Brain pericyte (primary cell): ENCODE measurements around the gene CACNA1C.
A peak's percentile ranks its signal among the peaks of the same experiment; 100 is the strongest.
"Not testable (repeated sequence)": the region's sequence is repeated elsewhere in the genome, so short reads cannot be mapped to it uniquely, and the experiment has no call there.

Experiments
- DNase-seq: peaks from one replicate; pipeline ENCODE4 v3.0.0-alpha.2; 2012; ENCODE audit warnings: low read depth, low spot score

The CACNA1C gene

GRCh38 chr12:2112401-2112800 is 59.6 kb downstream of the CACNA1C start:
- DNase-seq = no peak

- no peak for DNase-seq
Observed at GRCh38 chr12:2113119-2113912, 60.5 kb downstream of the CACNA1C start.

DNA sequence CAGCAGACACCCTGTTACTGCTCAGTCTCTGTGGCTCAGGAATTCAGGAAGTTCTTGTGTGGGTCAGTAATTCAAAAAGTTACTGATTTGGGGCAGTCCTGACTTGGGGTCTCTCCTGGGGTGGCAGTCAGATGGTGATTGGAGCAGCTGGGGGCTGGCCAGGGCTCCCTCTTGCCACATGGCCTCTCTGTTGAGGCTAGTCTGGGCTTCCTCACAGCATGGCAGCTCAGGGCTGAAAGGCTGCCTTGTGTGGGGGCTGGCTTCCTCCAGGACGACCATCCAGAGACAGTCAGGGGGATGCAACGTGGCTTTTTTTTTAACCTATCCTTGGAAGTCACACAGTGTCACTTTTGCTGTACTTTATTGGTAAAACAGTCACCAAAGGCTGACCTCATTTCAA is 61.3 kb downstream of the CACNA1C start:
- no peak for DNase-seq

DNA sequence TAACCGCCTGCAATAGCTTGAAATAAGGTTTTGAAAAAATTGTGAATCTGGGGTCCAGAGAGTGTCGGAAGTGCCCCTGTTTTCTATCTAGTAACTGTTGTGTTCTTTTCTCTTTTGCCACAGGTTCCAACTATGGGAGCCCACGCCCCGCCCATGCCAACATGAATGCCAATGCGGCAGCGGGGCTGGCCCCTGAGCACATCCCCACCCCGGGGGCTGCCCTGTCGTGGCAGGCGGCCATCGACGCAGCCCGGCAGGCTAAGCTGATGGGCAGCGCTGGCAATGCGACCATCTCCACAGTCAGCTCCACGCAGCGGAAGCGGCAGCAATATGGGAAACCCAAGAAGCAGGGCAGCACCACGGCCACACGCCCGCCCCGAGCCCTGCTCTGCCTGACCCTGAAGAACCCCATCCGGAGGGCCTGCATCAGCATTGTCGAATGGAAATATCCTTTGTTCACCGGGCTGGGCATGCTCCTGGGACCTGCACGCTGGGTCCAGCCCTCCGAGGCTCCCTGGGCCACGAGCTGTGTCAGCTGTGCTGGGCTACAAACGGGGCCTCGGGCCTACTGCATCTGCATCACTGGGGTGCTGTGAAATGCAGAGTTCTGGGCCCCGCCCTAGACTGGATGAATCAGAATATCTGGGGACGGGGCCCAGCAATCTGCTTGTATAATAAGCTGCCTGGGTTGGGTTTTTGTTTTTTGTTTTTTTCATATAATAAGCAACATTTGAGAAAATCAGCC is 62.5 kb downstream of the CACNA1C start:
- no peak for DNase-seq

DNA sequence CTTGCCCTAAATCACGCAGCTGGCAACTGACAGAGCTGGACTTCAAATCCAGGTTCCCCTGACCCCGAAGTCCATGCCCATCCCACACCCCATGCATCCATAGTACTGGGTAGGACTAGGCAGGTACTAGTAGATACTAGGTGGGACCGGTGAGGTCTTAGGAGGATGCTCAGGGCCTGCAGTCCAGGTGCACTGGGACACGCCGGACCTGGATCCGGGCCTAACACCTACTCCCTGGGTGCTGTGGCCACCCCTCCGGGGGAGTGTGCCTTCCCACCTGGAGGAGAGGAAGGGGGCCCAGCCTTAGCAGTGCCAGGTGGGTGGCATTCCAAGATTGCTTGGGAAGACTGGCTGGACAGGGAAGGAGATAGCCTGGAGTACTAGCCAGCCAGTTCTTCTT is 64.8 kb downstream of the CACNA1C start:
- DNase-seq = no peak

- DNase-seq = no peak
Observed at GRCh38 chr12:2118061-2118460, 65.3 kb downstream of the CACNA1C start.

DNA sequence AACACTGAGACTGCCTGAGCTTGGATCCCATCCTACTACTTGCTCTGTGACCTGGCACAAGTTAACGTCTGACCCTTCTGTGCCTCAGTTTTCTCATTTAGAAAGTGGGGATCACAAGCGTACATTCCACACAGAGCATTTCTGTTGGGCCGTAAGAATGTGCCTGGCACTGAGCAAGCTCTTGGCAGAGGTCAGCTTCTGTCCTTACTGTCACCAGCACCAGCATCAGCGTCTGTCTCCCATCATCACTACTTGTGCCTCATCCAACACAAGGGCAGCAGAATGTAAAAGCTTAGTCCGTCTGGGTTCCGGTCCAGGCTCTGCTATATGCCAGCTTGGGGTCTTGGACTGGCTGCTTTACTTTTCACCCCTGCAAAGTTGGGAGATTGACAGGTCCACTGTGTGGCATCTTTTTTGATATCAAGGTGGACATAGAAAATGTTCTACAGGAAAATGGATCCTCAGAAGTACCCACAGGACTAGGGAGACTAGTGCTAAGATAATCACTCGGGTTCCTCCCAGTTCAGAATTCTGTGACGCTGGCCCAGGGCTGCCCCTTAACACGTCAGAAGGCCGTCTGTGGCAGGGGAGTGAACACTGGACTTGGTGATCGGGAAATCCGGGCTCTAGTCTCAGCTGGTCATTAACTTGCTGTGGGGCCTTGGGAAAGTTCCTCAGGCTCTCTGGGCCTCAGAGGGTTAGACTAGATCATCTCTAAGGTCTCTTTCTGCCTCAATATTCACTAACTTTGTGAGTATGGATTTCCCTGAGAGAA is 65.9 kb downstream of the CACNA1C start:
- DNase-seq = no peak

- no peak for DNase-seq
Observed at GRCh38 chr12:2119266-2119665, 66.5 kb downstream of the CACNA1C start.

- DNase-seq = no peak
Observed at GRCh38 chr12:2120982-2121758, 68.4 kb downstream of the CACNA1C start.

DNA sequence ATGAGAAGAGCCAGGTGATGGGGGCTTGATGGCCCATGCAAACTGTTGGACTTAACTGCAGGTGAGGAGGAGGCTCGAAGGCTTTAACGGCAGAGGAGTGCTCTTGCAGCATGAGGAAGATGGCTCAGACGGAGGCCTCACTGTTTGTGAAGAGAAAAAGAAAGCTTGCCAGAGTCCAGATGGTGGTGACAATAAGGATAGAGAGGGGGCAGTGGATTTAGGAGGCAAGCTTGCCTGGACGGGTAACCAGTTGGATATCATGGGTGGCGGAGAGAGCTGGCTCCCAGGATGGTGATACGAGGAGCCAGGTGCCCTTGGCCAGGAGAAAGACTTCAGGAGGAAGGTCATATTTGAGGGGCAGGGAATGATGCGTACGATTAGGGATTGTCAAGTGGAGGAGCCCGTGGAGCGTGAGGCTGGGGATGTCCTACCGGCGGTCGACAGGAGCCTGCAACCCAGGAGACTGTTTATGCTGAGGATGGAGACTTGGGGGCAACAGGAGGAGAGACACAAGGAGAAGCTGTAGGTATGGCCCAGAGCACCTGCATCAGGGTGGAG is 71.8 kb downstream of the CACNA1C start:
- no peak for DNase-seq

DNA sequence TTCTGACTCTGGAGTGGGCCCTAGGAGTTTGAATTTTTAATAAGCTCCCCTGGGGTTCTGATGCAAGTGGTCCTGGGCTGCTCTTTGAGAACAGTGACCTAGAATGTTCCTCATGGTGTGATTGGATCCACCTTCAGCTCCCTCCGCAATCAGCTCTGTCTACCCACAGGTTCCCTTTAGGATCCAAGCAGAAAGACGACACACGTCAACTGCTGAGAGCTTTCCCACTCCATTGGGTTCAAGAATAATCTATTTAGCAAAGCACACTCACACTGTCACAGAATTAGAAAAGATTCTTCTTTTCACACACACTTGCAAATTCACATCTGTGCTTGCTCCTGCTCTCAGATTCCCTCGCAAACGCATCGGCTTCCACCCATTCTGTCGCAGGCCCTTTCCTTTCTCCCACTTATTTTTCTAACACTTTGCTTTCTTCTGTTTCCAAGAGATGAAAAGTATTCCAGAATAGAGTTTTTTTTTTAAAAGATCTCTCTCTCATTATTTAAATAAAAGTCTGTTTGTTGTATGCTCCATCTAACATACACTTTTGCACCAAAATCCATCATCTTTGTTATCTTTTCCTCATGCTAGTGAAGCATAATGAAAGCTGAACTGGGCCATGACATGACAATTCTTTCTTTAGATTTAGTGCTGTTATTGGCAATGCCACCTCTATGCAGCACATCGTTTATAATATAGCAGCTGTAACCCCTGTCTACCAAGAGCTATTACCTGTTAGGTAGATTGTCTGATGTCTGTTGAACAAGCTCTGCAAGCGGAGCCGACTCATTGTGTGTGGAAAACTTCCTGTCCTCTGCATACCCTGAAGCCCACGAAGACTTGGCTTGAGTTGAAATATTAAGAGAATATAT is 73.1 kb downstream of the CACNA1C start:
- no peak for DNase-seq

DNA sequence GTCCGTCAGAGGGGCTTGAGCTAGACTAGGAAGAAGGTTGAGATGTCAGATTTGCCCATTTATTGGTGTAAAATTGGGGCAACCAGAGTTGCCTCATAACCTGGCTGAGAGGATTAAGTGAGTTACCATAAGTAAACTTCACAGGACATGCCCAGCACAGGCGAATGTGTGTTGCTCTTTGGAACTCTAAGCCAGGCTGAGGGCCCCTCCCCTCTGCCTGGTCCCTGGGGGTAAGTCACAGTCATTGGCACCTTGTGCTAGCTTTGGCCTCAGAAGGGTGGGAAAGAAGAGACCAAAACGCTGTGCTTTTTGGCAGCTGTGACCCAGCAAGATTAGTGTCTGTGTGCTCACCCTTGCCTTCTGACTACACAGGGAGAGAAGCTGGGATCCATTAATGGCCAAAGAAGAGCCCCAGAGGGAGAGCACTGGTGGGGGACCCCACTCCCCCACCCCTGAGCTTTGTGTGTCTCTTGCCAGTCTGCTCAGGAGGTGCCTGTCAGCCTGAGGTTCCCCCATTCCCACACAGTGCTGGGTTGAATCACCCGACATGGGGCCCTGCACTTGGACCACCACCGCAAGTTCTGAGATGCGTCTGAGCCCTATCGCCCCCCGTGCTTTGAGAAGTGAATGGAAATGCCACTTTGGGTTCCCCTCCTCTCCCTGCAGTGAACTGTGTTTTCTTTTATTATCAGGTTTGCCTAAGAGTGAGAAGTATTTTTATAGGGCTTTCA is 74.1 kb downstream of the CACNA1C start:
- DNase-seq = no peak

DNA sequence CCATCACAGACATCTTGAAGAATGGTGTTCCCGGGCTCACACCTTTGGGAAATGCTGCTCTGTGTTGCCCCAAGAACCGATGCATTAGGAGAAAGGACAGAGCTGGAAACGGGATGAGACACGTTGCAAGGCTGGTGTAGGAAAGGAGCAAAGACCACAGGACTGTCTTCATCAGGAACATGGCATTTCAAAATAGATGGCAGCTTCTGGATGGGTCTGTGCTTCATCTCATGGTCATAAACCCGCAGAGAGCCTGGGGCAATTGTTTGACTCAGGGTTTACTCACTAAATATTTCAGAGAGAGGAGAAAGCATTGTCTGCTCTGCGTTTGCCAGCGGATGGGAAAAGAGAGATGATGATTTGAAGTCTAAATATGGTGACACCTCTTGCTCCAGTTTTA is 76.3 kb downstream of the CACNA1C start:
- DNase-seq = no peak

- DNase-seq = not testable (repeated sequence)
Observed at GRCh38 chr12:2135661-2136418, 83.1 kb downstream of the CACNA1C start.

DNA sequence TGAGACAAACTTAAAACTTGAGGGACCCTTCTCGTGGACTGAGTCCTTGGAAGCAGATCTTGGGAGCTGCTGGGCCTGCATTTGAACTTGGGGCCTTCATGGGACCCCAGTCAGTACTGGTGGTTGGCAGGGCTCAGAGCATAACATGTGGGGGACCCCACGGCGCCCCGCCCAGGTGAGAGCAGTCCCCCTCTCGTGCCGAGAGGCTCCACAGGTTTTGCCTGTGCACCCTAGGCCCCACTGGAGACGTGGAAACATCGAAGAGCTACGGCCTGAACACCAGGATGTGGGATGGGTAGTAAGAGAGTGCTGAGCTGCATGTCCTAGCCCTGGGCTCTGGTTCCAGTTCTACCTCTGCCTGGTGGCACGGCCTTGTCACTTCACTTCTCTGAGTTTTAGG is 84.1 kb downstream of the CACNA1C start:
- no peak for DNase-seq

DNA sequence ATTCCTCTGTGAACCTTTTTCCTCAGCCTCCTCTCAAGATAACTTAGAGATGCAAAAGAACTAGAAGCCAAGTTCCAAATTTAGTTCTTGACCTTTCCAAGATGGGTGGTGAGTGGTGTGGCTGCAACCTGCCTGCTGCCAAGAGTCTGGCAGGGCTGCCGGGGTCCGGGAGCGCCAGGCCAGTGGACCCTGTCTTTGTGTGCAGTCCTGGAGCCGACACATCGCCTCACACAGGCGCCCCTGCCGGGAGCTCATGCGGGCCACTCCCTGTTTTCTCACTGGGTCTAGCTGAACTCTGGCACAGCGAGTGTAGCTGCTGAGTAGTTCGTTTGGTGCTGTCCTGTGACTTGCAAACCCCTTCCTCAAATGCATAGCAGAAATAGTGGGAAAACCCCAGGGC is 84.9 kb downstream of the CACNA1C start:
- no peak for DNase-seq

GRCh38 chr12:2138294-2138693 is 85.5 kb downstream of the CACNA1C start:
- no peak for DNase-seq

GRCh38 chr12:2138871-2139308 is 86.1 kb downstream of the CACNA1C start:
- DNase-seq = peak; percentile 32

DNA sequence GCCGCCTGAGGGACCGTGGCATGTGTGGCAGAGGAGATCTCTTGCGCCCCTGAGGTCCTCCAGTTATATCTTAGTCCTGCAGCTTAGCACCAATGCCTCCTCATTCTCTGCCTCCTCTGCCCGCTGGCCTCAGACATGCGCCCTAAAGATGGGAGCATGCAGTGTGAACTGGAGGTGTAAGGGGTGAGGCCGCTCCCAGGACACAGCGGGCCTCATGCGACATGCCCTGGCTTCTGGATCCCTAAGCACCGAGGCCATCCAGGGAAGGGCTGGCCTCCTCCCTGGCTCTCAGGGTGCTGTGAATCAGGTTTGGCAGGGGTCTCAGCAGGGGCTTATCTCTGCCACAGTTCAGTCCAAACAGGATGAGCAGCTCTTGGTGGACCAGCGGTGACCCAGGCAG is 86.9 kb downstream of the CACNA1C start:
- no peak for DNase-seq
